Body of pancreas (tissue), 4 donors: ENCODE data around the gene CACNA1S. TPM values are rescaled to one million over a fixed set of nuclear protein-coding genes. Genes with fewer than 3 reads are reported as not detected.

Source experiments
- ATAC-seq: fragments of 150-250 bp; one replicate; pipeline ENCODE4 v1.9.1; 2016
- DNase-seq, 4 donors: peaks; one replicate each; pipeline ENCODE4 v3.0.0-alpha.2; 2019
- H3K27ac ChIP-seq, 4 donors: fragments of 200-600 bp; sonication (generic); 1 replicate in 3 of 4; 2 replicates in 1 of 4; pipeline versions ENCODE4 v1.5.1 to v1.6.1; 2016 to 2019; ENCODE audit warnings: mild to moderate bottlenecking in 1 of 4, mixed read lengths in 1 of 4, moderate library complexity in 1 of 4
- H3K27me3 ChIP-seq, 2 donors: fragments of 200-600 bp; sonication (generic); one replicate each; pipeline ENCODE4 v1.6.0; 2016; ENCODE audit warnings: mild to moderate bottlenecking in 1 of 2
- H3K36me3 ChIP-seq, 2 donors: fragments of 200-600 bp; sonication (generic); replicated peaks in 1 of 2; 2 replicates each; pipeline ENCODE4 v1.5.1; 2016; ENCODE audit warnings: low read depth in 2 of 2; ENCODE audit not compliant: insufficient read depth in 1 of 2
- H3K4me1 ChIP-seq: fragments of 200-600 bp; sonication (generic); one replicate; pipeline ENCODE4 v1.6.0; 2016
- H3K4me3 ChIP-seq, 2 donors: fragments of 200-600 bp; sonication (generic); 1 replicate in 1 of 2; 2 replicates in 1 of 2; pipeline ENCODE4 v1.5.1; 2016 to 2019
- H3K9me3 ChIP-seq, 3 donors: fragments of 200-600 bp; sonication (generic); 1 replicate in 2 of 3; 2 replicates in 1 of 3; pipeline ENCODE4 v1.5.1; 2016
- CTCF ChIP-seq, 7 experiments: fragments of 450-650 bp in 4 of 7; fragments of 200-600 bp in 3 of 7; sonication (generic) in 3 of 7; IDR thresholded peaks; one replicate each; pipeline ENCODE4 v1.5.1; 2016 to 2019; ENCODE audit warnings: antibody characterized with exemption in 7 of 7
- POLR2A ChIP-seq, 3 donors: fragments of 450-650 bp; IDR thresholded peaks; one replicate each; pipeline ENCODE4 v1.6.1; 2016; ENCODE audit warnings: antibody characterized with exemption in 3 of 3, mild to moderate bottlenecking in 2 of 3
- WGBS, 2 donors: methylation state at CpG; one replicate each; pipeline ENCODE4 v1.1.5; 2017; 5-methylcytosine and 5-hydroxymethylcytosine counted together
- intact Hi-C: fragments of 100-400 bp; cut with DNase I; formaldehyde crosslinking; loops from one replicate; pipeline ENCODE4 v1.15.1; 2023
- total RNA-seq, 2 donors: library from RNA; depleted of rRNA; stranded (reverse); fragments of >200 nt; gene quantifications; one replicate each; pipeline ENCODE4 v1.1.0, GENCODE V29; 2016

CACNA1S gene
- total RNA-seq, 2 donors from 2014 or later = under 0.01 TPM; not detected in 1

GRCh38 chr1:201143726-201144635 is 31.8 kb upstream of the CACNA1S start:
- intact Hi-C loops = no loop called here
- ATAC-seq = no peak
- Histone ChIP-seq H3K4me1 (peaks cover under 1% of the 10 kb centered on the region), H3K27ac (no peak overlapping the region), H3K9me3 (no peaks in the 10 kb centered on the region), H3K36me3 (peaks cover 5 to 24% of the 10 kb centered on the region in 2 donors), H3K27me3 (no peaks in the 10 kb centered on the region), H3K4me3 (no peak overlapping the region)
- WGBS, 2 donors = 86% methylated on average over 16 to 18 of the region's 18 CpGs
- no peak for TF ChIP-seq CTCF (IDR thresholded peaks at IDR 0.05)
- no peak for TF ChIP-seq POLR2A (IDR thresholded peaks at IDR 0.05)
- DNase-seq = no peak

- H3K4me3 ChIP-seq = no peak overlapping the region
- H3K36me3 ChIP-seq = peaks cover 0 to 24% of the 10 kb centered on the region in 2 donors
- ATAC-seq = no peak
- H3K4me1 ChIP-seq = peaks cover 9% of the 10 kb centered on the region
- no peak for DNase-seq
- H3K9me3 ChIP-seq = no peaks in the 10 kb centered on the region
- TF ChIP-seq CTCF (IDR thresholded peaks at IDR 0.05) (no peak), POLR2A (IDR thresholded peaks at IDR 0.05) (no peak)
- H3K27ac ChIP-seq = no peak overlapping the region
- intact Hi-C loops = no loop called here
- H3K27me3 ChIP-seq = no peaks in the 10 kb centered on the region
- WGBS, 2 donors = 85 to 92% methylated on average over 14 to 16 of the region's 16 CpGs
Measured at GRCh38 chr1:201142849-201143725, 30.9 kb upstream of the CACNA1S start.

- Histone ChIP-seq H3K9me3 (no peaks in the 10 kb centered on the region), H3K4me3 (no peak overlapping the region), H3K27ac (no peak overlapping the region), H3K36me3 (peaks cover 0 to 24% of the 10 kb centered on the region in 2 donors), H3K27me3 (no peaks in the 10 kb centered on the region), H3K4me1 (peaks cover 17% of the 10 kb centered on the region)
- WGBS, 2 donors = 87 to 93% methylated on average over 9 to 16 of the region's 16 CpGs
- intact Hi-C loops = no loop called here
- TF ChIP-seq CTCF (IDR thresholded peaks at IDR 0.05) (no peak), POLR2A (IDR thresholded peaks at IDR 0.05) (no peak)
- ATAC-seq (no peak), DNase-seq (no peak)
Measured at GRCh38 chr1:201142011-201142848, 30.0 kb upstream of the CACNA1S start.

- intact Hi-C loops = no loop called here
- ATAC-seq = no peak
- DNase-seq = no peak
- Histone ChIP-seq H3K4me1 (peaks cover 22% of the 10 kb centered on the region), H3K27me3 (no peaks in the 10 kb centered on the region), H3K4me3 (no peak overlapping the region), H3K27ac (no peak overlapping the region), H3K36me3 (peaks cover 0 to 24% of the 10 kb centered on the region in 2 donors), H3K9me3 (no peaks in the 10 kb centered on the region)
- WGBS, 2 donors = 93 to 98% methylated on average over 4 to 5 of the region's 5 CpGs
- TF ChIP-seq CTCF (IDR thresholded peaks at IDR 0.05) (no peak), POLR2A (IDR thresholded peaks at IDR 0.05) (no peak)
Measured at GRCh38 chr1:201141418-201141817, 29.2 kb upstream of the CACNA1S start.
